IPS DF 6.9 (cell line): ENCODE results near the gene LIAS.
"Not testable (repeated sequence)": the region's sequence is repeated elsewhere in the genome, so short reads cannot be mapped to it uniquely, and the experiment has no call there.

ENCODE experiments used
- DNase-seq: peaks from one replicate; pipeline ENCODE4 v3.0.0-alpha.2; 2013; ENCODE audit warnings: low read depth, low spot score
- H3K27ac ChIP-seq: one replicate; pipeline ENCODE4 v1.5.1; 2013; ENCODE audit warnings: low read length, control low read depth
- H3K27me3 ChIP-seq: 2 replicates; pipeline ENCODE4 v1.6.1; 2013; ENCODE audit warnings: mild to moderate bottlenecking, low read length; ENCODE audit not compliant: control insufficient read depth, insufficient read depth
- H3K36me3 ChIP-seq: 2 replicates; pipeline ENCODE4 v1.6.1; 2013; ENCODE audit warnings: low read length; ENCODE audit not compliant: control insufficient read depth, insufficient read depth
- H3K4me1 ChIP-seq: 2 replicates; pipeline ENCODE4 v1.6.1; 2013; ENCODE audit warnings: low read length; ENCODE audit not compliant: control insufficient read depth, insufficient read depth
- H3K4me3 ChIP-seq: 2 replicates; pipeline ENCODE4 v1.5.1; 2013; ENCODE audit warnings: mild to moderate bottlenecking, low read length
- H3K9me3 ChIP-seq: 2 replicates; pipeline ENCODE4 v1.6.1; 2013; ENCODE audit warnings: low read length, inconsistent platforms; ENCODE audit not compliant: control insufficient read depth, insufficient read depth
- WGBS: extraction: QIAGEN DNeasy Blood & Tissue Kit; methylation state at CpG from one replicate; pipeline ENCODE4 v1.1.7; 2013; ENCODE audit warnings: mixed read lengths, missing lambda C conversion rate; ENCODE audit not compliant: insufficient read length, insufficient coverage; 5-methylcytosine and 5-hydroxymethylcytosine counted together

Gene LIAS

DNA sequence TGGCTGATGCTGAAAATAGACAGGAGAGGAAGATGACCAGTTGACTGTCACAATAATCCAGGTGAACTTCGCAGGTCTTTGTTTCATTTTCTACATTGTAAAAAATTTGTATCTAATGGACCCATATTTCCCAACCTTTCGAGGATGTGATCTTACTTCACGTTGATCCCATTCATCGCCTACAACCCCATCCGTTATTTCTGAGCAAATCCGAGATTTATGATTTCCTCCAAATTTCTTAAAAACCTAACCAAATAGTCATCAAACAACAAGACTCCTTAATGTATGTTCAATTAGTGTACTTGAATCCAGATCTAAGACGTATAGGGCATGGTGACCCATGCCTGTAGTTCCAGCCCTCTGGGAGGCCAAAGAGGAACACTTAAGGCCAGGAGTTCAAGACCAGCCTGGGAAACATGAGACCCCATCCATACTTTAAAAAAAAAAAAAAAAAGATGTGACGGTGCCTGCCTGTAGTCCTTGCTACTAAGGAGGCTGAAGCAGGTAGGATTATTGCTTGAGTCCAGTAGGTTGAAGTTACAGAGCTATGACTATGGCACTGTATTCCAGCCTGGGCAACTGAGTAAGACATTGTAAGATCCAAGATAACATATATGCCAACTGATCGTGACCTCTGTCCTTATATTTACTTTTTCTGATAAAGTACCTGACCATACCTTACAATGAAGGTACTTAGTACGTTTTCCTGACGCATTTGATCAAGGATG lies 5.8 kb upstream of the LIAS start:
- Histone ChIP-seq H3K27me3 (no peaks in the 10 kb centered on the region), H3K4me1 (no peaks in the 10 kb centered on the region), H3K36me3 (peaks cover 39% of the 10 kb centered on the region; the same call in 1 of the 2 replicates), H3K4me3 (no peak overlapping the region), H3K27ac (no peak overlapping the region), H3K9me3 (no peaks in the 10 kb centered on the region)
- 100% methylated on average over 4 of the region's 11 CpGs for WGBS
- DNase-seq, result no peak

DNA sequence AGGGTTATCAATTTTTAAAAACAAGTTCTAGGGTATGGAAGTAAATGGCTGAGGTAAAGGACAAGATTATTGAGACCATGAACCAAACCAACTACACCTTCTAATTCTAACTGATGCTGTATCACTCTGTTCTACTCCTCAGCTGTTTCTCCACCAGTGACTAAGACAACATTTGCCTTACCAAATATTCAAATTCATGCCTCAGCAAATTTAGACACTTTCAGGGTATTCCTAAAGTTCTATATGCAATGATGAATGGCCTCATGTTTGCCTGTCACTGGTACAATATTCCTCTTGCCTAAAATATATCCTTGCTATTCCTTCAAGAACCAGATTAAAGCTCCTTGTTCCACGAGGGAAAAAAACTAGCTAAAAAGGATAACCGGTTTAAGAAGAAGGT lies 5.1 kb upstream of the LIAS start:
- DNase-seq, result no peak
- Histone ChIP-seq H3K27me3 (no peaks in the 10 kb centered on the region), H3K9me3 (no peaks in the 10 kb centered on the region), H3K4me3 (no peak overlapping the region), H3K36me3 (peaks cover 39% of the 10 kb centered on the region; the same call in 1 of the 2 replicates), H3K27ac (no peak overlapping the region), H3K4me1 (no peaks in the 10 kb centered on the region)
- no CpG with 5 or more reads among the region's 2 CpGs for WGBS

DNA sequence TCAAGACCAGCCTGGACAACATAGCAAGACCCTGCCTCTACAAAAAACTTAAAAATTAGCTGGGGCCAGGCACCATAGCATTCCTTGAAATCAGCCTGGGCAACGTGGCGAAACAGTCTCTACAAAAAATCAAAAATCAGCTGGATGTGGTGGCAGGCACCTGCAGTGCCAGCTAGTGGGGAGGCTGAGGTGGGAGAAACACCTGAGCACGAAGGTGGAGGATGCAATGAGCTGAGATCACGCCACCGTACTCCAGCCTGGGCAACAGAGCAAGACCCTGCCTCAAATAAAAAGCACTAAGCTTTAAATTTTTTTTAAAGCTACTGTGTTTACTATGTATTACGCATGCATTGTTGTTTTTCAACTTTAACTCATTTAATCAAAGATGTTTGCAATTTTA lies 3.4 kb upstream of the LIAS start:
- no peak for DNase-seq
- Histone ChIP-seq H3K9me3 (no peaks in the 10 kb centered on the region), H3K27ac (no peak overlapping the region), H3K27me3 (no peaks in the 10 kb centered on the region), H3K4me1 (no peaks in the 10 kb centered on the region), H3K4me3 (no peak overlapping the region), H3K36me3 (peaks cover 39% of the 10 kb centered on the region; the same call in 1 of the 2 replicates)
- WGBS, result no CpG with 5 or more reads among the region's 6 CpGs

DNA sequence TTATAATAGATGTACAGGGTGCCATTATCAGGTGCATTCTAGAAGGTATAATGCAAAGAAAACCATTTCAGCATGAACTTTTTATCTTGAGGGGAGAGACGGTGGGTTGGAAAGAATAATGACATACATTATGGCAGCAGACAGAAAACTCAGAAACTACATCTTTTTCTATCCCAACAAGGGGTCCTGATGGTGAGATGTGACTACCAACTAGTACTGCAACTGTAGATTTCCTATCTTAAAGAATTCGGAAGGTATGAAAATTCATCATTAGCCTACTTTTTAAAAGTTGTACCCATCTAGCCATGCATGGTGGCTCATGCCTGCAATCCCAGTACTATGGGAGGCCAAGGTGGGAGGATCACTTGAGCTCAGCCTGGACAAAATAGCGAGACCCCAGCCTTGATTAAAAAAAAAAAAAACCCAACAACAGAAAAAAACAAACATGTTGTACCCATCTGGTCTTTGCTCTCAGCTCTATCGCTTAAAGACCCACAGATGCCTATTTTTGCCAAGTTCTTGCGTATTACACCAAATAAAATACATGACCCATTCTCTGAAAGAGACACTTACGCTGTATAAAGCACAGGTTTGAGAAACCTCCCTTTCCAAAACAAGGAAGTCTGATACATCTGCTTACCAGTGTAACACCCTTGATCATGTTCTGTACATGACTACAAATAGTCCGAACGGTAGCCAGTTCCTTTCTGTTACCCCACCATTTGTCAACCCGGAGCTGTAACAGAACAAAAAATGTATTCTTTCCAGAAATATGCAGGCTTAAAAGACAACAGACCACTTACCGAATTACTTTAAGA lies 1.7 kb upstream of the LIAS start:
- Histone ChIP-seq H3K9me3 (no peaks in the 10 kb centered on the region), H3K27ac (no peak overlapping the region), H3K4me1 (no peaks in the 10 kb centered on the region), H3K4me3 (no peak overlapping the region; the same call in 1 of the 2 replicates), H3K36me3 (peaks cover 36% of the 10 kb centered on the region; the same call in 1 of the 2 replicates), H3K27me3 (no peaks in the 10 kb centered on the region)
- no CpG with 5 or more reads among the region's 10 CpGs for WGBS
- DNase-seq, result no peak

DNA sequence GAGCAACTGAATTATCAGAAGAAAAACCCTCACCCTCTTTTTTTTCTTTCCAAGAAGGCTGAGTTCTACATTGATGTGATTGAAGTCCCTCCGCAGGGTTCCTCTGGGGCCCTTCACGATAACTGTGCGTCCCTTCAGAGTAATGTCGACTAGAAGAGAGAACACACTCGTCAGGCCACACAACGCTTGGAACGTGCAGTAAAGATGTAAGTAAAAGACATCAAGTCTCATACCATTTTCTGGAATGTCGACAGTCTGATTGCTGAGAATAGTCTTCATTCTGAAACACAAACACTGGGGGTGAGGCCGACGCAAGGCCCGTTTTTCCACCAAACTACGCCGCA lies 723 bp upstream of the LIAS start:
- H3K27ac ChIP-seq, H3K4me1 ChIP-seq, H3K9me3 ChIP-seq, DNase-seq, H3K27me3 ChIP-seq: not testable (repeated sequence)
- no CpG with 5 or more reads among the region's 13 CpGs for WGBS
- Histone ChIP-seq H3K4me3 (peak overlapping the region; percentile 81), H3K36me3 (peaks cover 26% of the 10 kb centered on the region; the same call in 1 of the 2 replicates)

DNA sequence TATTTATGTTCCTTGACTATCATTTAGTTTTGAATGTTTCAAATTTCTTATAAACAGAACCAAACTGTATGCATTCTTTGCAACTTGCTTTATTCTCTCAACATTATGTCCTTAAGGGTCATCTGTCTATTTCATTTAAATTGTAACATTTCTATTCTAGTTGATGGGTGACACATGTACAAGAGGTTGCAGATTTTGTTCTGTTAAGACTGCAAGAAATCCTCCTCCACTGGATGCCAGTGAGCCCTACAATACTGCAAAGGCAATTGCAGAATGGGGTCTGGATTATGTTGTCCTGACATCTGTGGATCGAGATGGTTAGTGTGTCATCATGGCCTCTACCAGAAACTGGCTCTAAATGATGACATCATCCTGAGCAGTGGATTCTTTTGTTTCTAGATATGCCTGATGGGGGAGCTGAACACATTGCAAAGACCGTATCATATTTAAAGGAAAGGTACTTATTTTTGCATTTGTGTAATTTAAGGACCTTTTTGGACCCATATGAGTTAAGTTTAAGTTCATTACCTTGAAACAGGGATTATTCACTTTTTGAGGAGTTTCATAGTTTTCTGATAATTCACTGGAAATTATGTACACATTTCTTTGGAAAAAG lies 6.1 kb downstream of the LIAS start:
- WGBS, result no CpG with 5 or more reads among the region's 2 CpGs
- Histone ChIP-seq H3K36me3 (peaks cover 6% of the 10 kb centered on the region; the same call in 1 of the 2 replicates), H3K4me3 (no peak overlapping the region), H3K9me3 (no peaks in the 10 kb centered on the region), H3K4me1 (no peaks in the 10 kb centered on the region), H3K27me3 (no peaks in the 10 kb centered on the region), H3K27ac (no peak overlapping the region)
- DNase-seq, result no peak

DNA sequence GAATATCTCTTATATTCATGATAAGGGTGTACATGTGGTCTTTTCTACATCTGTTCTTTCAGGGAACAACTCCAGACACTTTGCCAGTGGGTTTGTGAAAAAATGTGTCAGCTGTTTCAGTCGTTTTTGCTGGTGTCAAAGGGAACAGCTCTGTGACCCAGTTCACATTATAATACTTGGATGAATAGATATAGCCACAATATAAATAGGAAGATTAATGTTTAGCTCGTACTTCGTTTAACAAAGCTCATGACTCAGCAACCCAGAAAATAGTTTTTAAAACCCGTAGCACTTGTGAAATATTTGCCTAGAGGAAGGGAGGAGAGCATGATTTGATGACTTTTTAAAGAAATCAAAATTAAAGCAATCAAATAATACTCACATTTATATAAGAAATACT lies 7.9 kb downstream of the LIAS start:
- Histone ChIP-seq H3K36me3 (peaks cover 6% of the 10 kb centered on the region; the same call in 1 of the 2 replicates), H3K27ac (no peak overlapping the region), H3K27me3 (no peaks in the 10 kb centered on the region), H3K9me3 (no peaks in the 10 kb centered on the region), H3K4me3 (no peak overlapping the region), H3K4me1 (no peaks in the 10 kb centered on the region)
- DNase-seq, result no peak
- WGBS, result no CpG with 5 or more reads among the region's 4 CpGs

DNA sequence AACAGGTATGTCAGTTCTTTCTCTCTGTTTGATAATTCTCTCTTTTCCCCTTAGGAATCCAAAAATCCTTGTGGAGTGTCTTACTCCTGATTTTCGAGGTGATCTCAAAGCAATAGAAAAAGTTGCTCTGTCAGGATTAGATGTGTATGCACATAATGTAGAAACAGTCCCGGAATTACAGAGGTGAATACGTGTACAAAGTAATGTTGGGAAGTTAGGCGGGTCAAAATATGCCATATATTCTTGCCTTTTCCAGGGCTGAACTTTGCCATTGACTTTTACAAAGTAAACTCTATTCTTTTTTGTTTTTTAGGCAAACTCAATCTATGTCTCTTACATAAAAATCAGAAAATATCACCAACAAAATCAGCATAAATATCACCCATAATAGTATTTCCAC lies 8.6 kb downstream of the LIAS start:
- Histone ChIP-seq H3K27me3 (no peaks in the 10 kb centered on the region), H3K4me1 (no peaks in the 10 kb centered on the region), H3K27ac (no peak overlapping the region), H3K36me3 (peaks cover 6% of the 10 kb centered on the region; the same call in 1 of the 2 replicates), H3K9me3 (no peaks in the 10 kb centered on the region), H3K4me3 (no peak overlapping the region)
- no CpG with 5 or more reads among the region's 4 CpGs for WGBS
- no peak for DNase-seq

DNA sequence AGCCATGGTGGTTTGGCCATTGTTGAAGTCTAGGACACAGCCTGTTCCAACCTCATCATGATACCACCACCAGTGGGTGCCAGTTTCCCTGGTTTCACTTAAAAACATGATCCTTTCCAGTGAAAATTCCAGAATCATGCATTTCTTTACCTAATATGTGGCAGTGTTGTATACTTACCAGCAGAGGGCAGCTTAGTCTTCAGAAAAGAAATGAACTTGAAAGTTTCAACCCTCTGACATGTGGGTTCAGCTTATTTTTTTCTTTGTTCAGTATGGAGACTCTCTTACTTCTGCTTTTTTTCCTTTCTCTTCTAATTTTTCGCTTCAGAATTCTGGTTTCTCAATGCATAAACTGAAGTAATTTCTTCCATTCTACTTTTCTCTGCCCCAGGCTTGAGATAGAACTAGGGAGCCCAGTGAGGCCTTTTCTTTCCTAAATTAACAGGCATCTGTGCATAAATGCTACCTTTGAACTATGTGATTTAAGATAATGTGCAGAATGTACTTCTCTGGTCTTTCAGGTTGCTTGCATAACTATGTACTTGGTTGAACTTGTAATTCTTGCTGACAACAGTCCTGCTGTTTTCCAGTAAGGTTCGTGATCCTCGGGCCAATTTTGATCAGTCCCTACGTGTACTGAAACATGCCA lies 10.7 kb downstream of the LIAS start:
- H3K27ac ChIP-seq, result no peak overlapping the region
- H3K27me3 ChIP-seq, result no peaks in the 10 kb centered on the region
- H3K9me3 ChIP-seq, result no peaks in the 10 kb centered on the region
- no peaks in the 10 kb centered on the region for H3K4me1 ChIP-seq
- WGBS, result no CpG with 5 or more reads among the region's 4 CpGs
- H3K4me3 ChIP-seq, result no peak overlapping the region
- no peak for DNase-seq
- peaks cover 3% of the 10 kb centered on the region; the same call in 1 of the 2 replicates for H3K36me3 ChIP-seq

DNA sequence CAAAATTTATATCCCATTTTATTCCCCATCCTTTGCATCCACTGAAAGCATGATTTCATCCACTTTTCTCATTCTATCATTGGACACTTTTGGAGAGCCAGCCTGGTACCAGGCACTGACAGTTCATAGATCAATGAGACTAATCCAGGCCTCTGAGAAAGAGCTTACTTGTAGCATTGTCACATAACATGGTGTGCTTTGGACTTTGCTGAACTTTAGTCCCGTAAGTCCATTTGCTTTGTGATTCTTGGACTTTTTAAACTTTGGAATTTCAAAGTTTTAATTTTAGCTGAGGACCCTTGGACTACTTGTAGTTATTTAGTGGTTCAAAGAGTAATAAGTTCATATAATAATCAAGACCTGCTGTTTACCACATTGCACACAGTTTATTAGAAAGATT lies 11.5 kb downstream of the LIAS start:
- H3K4me3 ChIP-seq, result no peak overlapping the region
- H3K9me3 ChIP-seq, result no peaks in the 10 kb centered on the region
- H3K27ac ChIP-seq, result no peak overlapping the region
- DNase-seq, result no peak
- H3K27me3 ChIP-seq, result no peaks in the 10 kb centered on the region
- WGBS, result no CpG with 5 or more reads among the region's 1 CpG
- peaks cover 3% of the 10 kb centered on the region; the same call in 1 of the 2 replicates for H3K36me3 ChIP-seq
- H3K4me1 ChIP-seq, result no peaks in the 10 kb centered on the region
